ENCODE measurements around the gene AK3.

The AK3 gene

DNA sequence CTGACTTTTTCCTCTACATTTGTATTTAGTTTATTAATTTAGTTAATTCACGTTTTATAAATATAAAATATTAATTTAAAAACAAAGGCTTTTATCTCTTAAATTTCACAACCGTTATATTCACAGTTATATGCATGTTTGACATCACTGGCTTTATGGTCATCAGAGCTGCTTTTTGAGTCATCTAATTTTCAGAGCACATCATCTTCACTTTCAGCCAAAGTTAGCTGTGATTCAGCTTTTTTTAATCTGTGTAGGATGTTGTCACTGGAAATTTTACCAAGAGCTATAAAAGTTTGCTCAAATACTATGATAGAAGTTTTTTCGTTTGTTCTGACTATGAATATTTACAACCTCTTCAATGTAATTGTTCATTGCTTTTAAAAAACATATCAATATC, 49.2 kb downstream of the AK3 start:
- TF ChIP-seq GABPA (IDR thresholded peaks at IDR 0.05; ENCODE audit: low read depth) (no peak), SPI1 (IDR thresholded peaks at IDR 0.05; ENCODE audit: borderline replicate concordance, low read depth) (no peak), POLR2AphosphoS5 (IDR thresholded peaks at IDR 0.05; ENCODE audit: low read depth) (no peak)
- TF ChIP-seq, protein P1, sequence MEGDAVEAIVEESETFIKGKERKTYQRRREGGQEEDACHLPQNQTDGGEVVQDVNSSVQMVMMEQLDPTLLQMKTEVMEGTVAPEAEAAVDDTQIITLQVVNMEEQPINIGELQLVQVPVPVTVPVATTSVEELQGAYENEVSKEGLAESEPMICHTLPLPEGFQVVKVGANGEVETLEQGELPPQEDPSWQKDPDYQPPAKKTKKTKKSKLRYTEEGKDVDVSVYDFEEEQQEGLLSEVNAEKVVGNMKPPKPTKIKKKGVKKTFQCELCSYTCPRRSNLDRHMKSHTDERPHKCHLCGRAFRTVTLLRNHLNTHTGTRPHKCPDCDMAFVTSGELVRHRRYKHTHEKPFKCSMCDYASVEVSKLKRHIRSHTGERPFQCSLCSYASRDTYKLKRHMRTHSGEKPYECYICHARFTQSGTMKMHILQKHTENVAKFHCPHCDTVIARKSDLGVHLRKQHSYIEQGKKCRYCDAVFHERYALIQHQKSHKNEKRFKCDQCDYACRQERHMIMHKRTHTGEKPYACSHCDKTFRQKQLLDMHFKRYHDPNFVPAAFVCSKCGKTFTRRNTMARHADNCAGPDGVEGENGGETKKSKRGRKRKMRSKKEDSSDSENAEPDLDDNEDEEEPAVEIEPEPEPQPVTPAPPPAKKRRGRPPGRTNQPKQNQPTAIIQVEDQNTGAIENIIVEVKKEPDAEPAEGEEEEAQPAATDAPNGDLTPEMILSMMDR (IDR thresholded peaks at IDR 0.05; ENCODE audit: insufficient read depth, low read length), result no peak
- TF ChIP-seq, protein P2, sequence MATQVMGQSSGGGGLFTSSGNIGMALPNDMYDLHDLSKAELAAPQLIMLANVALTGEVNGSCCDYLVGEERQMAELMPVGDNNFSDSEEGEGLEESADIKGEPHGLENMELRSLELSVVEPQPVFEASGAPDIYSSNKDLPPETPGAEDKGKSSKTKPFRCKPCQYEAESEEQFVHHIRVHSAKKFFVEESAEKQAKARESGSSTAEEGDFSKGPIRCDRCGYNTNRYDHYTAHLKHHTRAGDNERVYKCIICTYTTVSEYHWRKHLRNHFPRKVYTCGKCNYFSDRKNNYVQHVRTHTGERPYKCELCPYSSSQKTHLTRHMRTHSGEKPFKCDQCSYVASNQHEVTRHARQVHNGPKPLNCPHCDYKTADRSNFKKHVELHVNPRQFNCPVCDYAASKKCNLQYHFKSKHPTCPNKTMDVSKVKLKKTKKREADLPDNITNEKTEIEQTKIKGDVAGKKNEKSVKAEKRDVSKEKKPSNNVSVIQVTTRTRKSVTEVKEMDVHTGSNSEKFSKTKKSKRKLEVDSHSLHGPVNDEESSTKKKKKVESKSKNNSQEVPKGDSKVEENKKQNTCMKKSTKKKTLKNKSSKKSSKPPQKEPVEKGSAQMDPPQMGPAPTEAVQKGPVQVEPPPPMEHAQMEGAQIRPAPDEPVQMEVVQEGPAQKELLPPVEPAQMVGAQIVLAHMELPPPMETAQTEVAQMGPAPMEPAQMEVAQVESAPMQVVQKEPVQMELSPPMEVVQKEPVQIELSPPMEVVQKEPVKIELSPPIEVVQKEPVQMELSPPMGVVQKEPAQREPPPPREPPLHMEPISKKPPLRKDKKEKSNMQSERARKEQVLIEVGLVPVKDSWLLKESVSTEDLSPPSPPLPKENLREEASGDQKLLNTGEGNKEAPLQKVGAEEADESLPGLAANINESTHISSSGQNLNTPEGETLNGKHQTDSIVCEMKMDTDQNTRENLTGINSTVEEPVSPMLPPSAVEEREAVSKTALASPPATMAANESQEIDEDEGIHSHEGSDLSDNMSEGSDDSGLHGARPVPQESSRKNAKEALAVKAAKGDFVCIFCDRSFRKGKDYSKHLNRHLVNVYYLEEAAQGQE (IDR thresholded peaks at IDR 0.05; ENCODE audit: insufficient replicate concordance, low read depth), result no peak
- Histone ChIP-seq H3K4me3 (replicated peaks; ENCODE audit: insufficient read depth, low read length) (no peak overlapping the region), H3K27me3 (ENCODE audit: insufficient read depth, poor library complexity, severe bottlenecking) (no peaks in the 10 kb centered on the region), H3K27ac (replicated peaks) (no peak overlapping the region)
- DNase-seq (ENCODE audit: low read depth in 1 of 2, low spot score in 1 of 2), result no peak

DNA sequence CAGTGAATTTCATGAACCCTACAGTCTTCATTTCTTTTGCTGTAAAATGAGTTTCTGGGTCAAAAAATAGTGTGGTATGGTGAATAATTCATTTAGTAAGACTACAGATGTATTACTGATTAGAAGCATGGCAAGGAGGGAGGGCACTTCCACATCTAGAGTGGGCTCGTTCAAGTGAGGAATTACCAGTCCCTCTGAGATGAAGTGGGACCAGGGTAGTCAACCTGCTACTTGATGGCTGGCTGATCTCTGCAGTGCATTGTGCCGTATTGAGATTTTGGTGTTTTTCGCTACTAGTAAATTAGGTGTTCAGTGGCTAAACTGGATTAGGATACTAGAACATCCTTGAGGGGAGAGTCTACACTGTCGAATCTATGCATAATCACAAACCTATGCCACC, 50.9 kb downstream of the AK3 start:
- no peak for DNase-seq (ENCODE audit: low read depth in 1 of 2, low spot score in 1 of 2)
- no peak overlapping the region for H3K4me3 ChIP-seq (replicated peaks; ENCODE audit: insufficient read depth, low read length)
- H3K27me3 ChIP-seq (ENCODE audit: insufficient read depth, poor library complexity, severe bottlenecking), result no peaks in the 10 kb centered on the region
- H3K27ac ChIP-seq (replicated peaks), result no peak overlapping the region
- TF ChIP-seq GABPA (IDR thresholded peaks at IDR 0.05; ENCODE audit: low read depth) (no peak), POLR2AphosphoS5 (IDR thresholded peaks at IDR 0.05; ENCODE audit: low read depth) (no peak), SPI1 (IDR thresholded peaks at IDR 0.05; ENCODE audit: borderline replicate concordance, low read depth) (no peak)
- TF ChIP-seq, protein P2 (IDR thresholded peaks at IDR 0.05; ENCODE audit: insufficient replicate concordance, low read depth), result no peak
- TF ChIP-seq, protein P1 (IDR thresholded peaks at IDR 0.05; ENCODE audit: insufficient read depth, low read length), result no peak

DNA sequence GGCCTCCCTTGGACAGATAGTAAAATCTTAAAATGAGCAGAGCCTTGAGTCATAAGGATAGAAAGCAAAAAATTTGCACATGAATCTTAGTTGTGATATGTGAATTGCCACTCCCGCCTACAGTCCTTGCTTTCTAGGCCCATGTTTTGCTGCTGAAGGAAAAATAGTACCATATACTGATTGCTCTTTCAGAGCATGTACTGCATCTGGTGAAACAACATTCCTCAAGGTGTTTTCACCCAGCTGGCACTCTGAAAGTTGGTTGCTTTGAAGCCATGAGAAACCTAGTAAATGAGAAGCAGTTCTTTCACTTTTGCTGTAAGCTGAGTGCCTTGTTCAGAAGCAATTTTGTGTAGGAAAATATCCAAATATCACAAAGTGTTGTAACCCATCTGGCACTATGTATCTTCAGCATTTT, 51.3 kb downstream of the AK3 start:
- no peak for DNase-seq (ENCODE audit: low read depth in 1 of 2, low spot score in 1 of 2)
- Histone ChIP-seq H3K27me3 (ENCODE audit: insufficient read depth, poor library complexity, severe bottlenecking) (no peaks in the 10 kb centered on the region), H3K27ac (replicated peaks) (no peak overlapping the region), H3K4me3 (replicated peaks; ENCODE audit: insufficient read depth, low read length) (no peak overlapping the region)
- TF ChIP-seq POLR2AphosphoS5 (IDR thresholded peaks at IDR 0.05; ENCODE audit: low read depth), result no peak
- TF ChIP-seq GABPA (IDR thresholded peaks at IDR 0.05; ENCODE audit: low read depth), result no peak
- TF ChIP-seq, protein P2 (IDR thresholded peaks at IDR 0.05; ENCODE audit: insufficient replicate concordance, low read depth), result no peak
- TF ChIP-seq, protein P1 (IDR thresholded peaks at IDR 0.05; ENCODE audit: insufficient read depth, low read length), result no peak
- no peak for TF ChIP-seq SPI1 (IDR thresholded peaks at IDR 0.05; ENCODE audit: borderline replicate concordance, low read depth)
